HepG2 (cell line): Measurements from ENCODE around the gene COL26A1. TPM values are rescaled to one million over a fixed set of nuclear protein-coding genes. Genes with fewer than 3 reads are reported as not detected.

Experiments used
- AGO1 ChIP-seq: fragments of 200-400 bp; formaldehyde crosslinking; IDR thresholded peaks from 2 replicates; pipeline ENCODE4 v1.6.1; 2017; ENCODE audit warnings: mild to moderate bottlenecking, low read depth, low read length, moderate library complexity; ENCODE audit not compliant: poor library complexity, severe bottlenecking
- ELF1 ChIP-seq: sonication (generic); formaldehyde crosslinking; IDR thresholded peaks from 2 replicates; pipeline ENCODE4 v1.4.0; 2020; ENCODE audit warnings: missing genetic modification reagents
- HMGXB3 ChIP-seq: sonication (generic); formaldehyde crosslinking; IDR thresholded peaks from 2 replicates; pipeline ENCODE4 v1.4.0; 2020; ENCODE audit warnings: missing genetic modification reagents, borderline replicate concordance
- ISL2 ChIP-seq: sonication (generic); formaldehyde crosslinking; IDR thresholded peaks from 2 replicates; pipeline ENCODE4 v1.5.0; 2020; ENCODE audit warnings: missing genetic modification reagents
- KDM5B ChIP-seq: sonication (generic); formaldehyde crosslinking; IDR thresholded peaks from 2 replicates; pipeline ENCODE4 v1.4.0; 2020; ENCODE audit warnings: missing genetic modification reagents, mild to moderate bottlenecking, borderline replicate concordance
- KDM6A ChIP-seq: IDR thresholded peaks from 2 replicates; pipeline ENCODE4 v1.6.1; 2016; ENCODE audit warnings: low read depth
- MAZ ChIP-seq, 2 experiments: sonication (generic) in 1 of 2; formaldehyde crosslinking in 1 of 2; IDR thresholded peaks; 2 replicates each; pipeline versions ENCODE4 v1.5.0 to v1.6.1; 2012 to 2020; ENCODE audit warnings: low read depth in 2 of 2, mild to moderate bottlenecking in 2 of 2, borderline replicate concordance in 1 of 2, improper control_type of control experiment in 1 of 2, low read length in 1 of 2, missing genetic modification reagents in 1 of 2, moderate library complexity in 1 of 2
- MEIS2 ChIP-seq: sonication (generic); formaldehyde crosslinking; IDR thresholded peaks from 2 replicates; pipeline ENCODE4 v1.9.0; 2021; ENCODE audit warnings: mild to moderate bottlenecking, missing genetic modification reagents
- PHB2 ChIP-seq: fragments of 450-650 bp; IDR thresholded peaks from 2 replicates; pipeline ENCODE4 v1.6.1; 2018; ENCODE audit not compliant: partially characterized antibody
- RFX3 ChIP-seq: IDR thresholded peaks from 2 replicates; pipeline ENCODE4 v1.6.1; 2016; ENCODE audit warnings: missing biosample characterization, missing genetic modification reagents
- TFAP4 ChIP-seq: sonication (generic); IDR thresholded peaks from 2 replicates; pipeline ENCODE4 v1.6.1; 2016; ENCODE audit warnings: low read depth, borderline replicate concordance
- TFE3 ChIP-seq: IDR thresholded peaks from 2 replicates; pipeline ENCODE4 v1.6.1; 2016
- ZNF124 ChIP-seq: sonication (generic); formaldehyde crosslinking; IDR thresholded peaks from 2 replicates; pipeline ENCODE4 v1.4.0; 2020; ENCODE audit warnings: missing genetic modification reagents
- ZNF225 ChIP-seq: sonication (generic); formaldehyde crosslinking; IDR thresholded peaks from 2 replicates; pipeline ENCODE4 v1.4.0; 2020; ENCODE audit warnings: mild to moderate bottlenecking, missing genetic modification reagents
- ZNF646 ChIP-seq: sonication (generic); formaldehyde crosslinking; IDR thresholded peaks from 2 replicates; pipeline ENCODE4 v1.9.0; 2021; ENCODE audit warnings: mild to moderate bottlenecking, missing genetic modification reagents
- polyA plus RNA-seq, 8 experiments: library from polyadenylated mRNA; depleted of rRNA in 3 of 8; stranded (reverse) in 7 of 8; unstranded in 1 of 8; fragments of >200 nt; fragmentation: Illumina TruSeq in 4 of 8; extraction: Trizol in 4 of 8; gene quantifications; 2 replicates each; pipeline versions ENCODE4 v1.2.1 to v1.2.3, GENCODE V29; 2011 to 2016; ENCODE audit warnings: low read depth in 4 of 8, missing spikeins in 1 of 8, mixed read lengths in 1 of 8; ENCODE audit not compliant: insufficient read depth in 1 of 8
- total RNA-seq, 5 experiments: library from RNA; depleted of rRNA; stranded (reverse); fragments of >200 nt; fragmentation: Illumina TruSeq; extraction: Trizol; gene quantifications; 2 replicates each; pipeline ENCODE4 v1.2.3, GENCODE V29; 2016; ENCODE audit warnings: low read depth in 1 of 5

Gene COL26A1
- total and polyA plus RNA-seq, 2 of the 13 experiments (the other 11 are each of a cell fraction or from before 2014, with no cell fraction given), result 7.8 to 9.2 TPM

GRCh38 chr7:101598422-101598985, 235.8 kb downstream of the COL26A1 start (continued):
- no peak for TF ChIP-seq ZNF646 (CRISPR knock-in tag)
- TF ChIP-seq ELF1, result peak; percentile 39; the same call in 1 of the 2 replicates
- TF ChIP-seq AGO1, result no peak
- no peak for TF ChIP-seq RFX3 (CRISPR knock-in tag)
- 0 out of 2 replicates have a peak, but pooled peaks have one; percentile 2 for TF ChIP-seq ZNF124 (CRISPR knock-in tag)
- 0 out of 2 replicates have a peak, but pooled peaks have one; percentile 47 for TF ChIP-seq MEIS2
- TF ChIP-seq HMGXB3 (CRISPR knock-in tag), result no peak
- no peak for TF ChIP-seq TFE3 (CRISPR knock-in tag)
- TF ChIP-seq TFAP4, result peak; percentile 27; the same call in 1 of the 2 replicates
- TF ChIP-seq KDM5B (CRISPR knock-in tag), result no peak
- no peak for TF ChIP-seq KDM6A (CRISPR knock-in tag)
- no peak for TF ChIP-seq ISL2 (CRISPR knock-in tag)
- TF ChIP-seq ZNF225 (CRISPR knock-in tag), result peak; percentile 22; the same call in 1 of the 2 replicates
- no peak for TF ChIP-seq PHB2
- no peak for TF ChIP-seq MAZ (IDR thresholded peaks at IDR 0.05; ENCODE audit: borderline replicate concordance, low read depth, low read length)
- no peak for TF ChIP-seq MAZ (CRISPR knock-in tag; IDR thresholded peaks at IDR 0.05; ENCODE audit: low read depth)
